ENCODE data around the gene NOS2. TPM values are rescaled to one million over a fixed set of nuclear protein-coding genes. Genes with fewer than 3 reads are reported as not detected.

The NOS2 gene
- total RNA-seq, 1 donor from 2014 or later: not detected

DNA sequence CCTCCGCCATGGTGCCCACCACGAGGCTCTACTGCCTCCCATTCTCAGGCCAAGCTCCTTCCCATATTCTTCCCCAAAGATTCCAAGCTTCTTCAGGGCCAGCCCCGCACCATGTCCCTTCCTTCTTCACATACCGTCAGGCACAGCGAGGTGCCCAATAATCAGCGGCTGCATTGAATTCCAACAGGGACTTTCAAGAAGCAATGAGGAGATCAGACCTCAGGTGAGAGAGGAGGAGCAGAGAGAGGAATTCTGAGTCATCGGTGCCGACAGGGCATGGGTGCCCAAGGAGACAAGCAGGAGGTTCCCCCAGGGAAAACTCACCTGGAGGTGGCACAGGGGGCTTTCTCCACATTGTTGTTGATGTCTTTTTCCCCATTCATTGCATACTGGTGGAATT is 2.0 kb downstream of the NOS2 start:
- no peaks in the 10 kb centered on the region for H3K36me3 ChIP-seq
- intact Hi-C loops (cut with DNase I): no loop called here
- no peak overlapping the region for H3K27ac ChIP-seq
- H3K9me3 ChIP-seq: no peaks in the 10 kb centered on the region
- H3K4me1 ChIP-seq: peaks cover 2 to 4% of the 10 kb centered on the region in 2 donors
- no peaks in the 10 kb centered on the region for H3K27me3 ChIP-seq
- H3K4me3 ChIP-seq: no peak overlapping the region
- TF ChIP-seq, protein P1, sequence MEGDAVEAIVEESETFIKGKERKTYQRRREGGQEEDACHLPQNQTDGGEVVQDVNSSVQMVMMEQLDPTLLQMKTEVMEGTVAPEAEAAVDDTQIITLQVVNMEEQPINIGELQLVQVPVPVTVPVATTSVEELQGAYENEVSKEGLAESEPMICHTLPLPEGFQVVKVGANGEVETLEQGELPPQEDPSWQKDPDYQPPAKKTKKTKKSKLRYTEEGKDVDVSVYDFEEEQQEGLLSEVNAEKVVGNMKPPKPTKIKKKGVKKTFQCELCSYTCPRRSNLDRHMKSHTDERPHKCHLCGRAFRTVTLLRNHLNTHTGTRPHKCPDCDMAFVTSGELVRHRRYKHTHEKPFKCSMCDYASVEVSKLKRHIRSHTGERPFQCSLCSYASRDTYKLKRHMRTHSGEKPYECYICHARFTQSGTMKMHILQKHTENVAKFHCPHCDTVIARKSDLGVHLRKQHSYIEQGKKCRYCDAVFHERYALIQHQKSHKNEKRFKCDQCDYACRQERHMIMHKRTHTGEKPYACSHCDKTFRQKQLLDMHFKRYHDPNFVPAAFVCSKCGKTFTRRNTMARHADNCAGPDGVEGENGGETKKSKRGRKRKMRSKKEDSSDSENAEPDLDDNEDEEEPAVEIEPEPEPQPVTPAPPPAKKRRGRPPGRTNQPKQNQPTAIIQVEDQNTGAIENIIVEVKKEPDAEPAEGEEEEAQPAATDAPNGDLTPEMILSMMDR (IDR thresholded peaks at IDR 0.05): no peak
- no peak for DNase-seq (ENCODE audit: low spot score in 2 of 2)

DNA sequence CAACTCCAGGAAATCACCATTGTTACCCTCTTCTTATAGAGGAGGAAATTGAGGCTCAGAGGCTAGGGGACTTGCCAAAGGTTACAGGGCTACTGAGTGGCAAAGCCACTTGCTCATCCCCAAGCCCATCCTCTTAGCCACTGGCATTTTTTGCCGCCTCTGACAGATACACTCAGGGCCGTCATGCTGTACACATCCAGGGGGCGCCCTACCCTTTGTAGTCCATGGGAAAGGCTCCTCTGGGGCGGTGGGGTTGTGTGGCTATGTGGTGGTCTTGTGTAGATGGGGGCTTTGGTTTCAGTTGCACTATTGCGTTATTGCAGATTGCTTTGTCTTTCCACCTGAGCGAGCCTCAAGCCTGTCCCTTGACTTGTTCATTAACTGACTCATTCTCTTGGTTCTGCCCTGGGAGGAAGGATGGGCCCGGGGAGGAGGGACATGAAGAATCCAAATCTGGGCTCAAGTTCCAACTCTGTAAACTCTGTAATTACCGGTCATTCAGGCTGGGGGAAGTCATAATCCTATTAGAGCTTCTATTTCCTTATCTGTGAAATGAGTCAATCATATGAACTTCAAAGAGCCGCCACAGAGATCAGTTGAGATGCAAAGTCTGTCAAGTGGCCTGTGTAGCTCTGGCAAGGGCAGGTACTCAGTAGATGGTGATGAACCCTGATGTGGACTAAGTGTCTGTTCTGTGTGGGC is 2.8 kb downstream of the NOS2 start:
- no peak overlapping the region for H3K4me3 ChIP-seq
- H3K27ac ChIP-seq: no peak overlapping the region
- H3K27me3 ChIP-seq: no peaks in the 10 kb centered on the region
- H3K9me3 ChIP-seq: no peaks in the 10 kb centered on the region
- DNase-seq (ENCODE audit: low spot score in 2 of 2): no peak
- TF ChIP-seq, protein P1 (IDR thresholded peaks at IDR 0.05): no peak
- no peaks in the 10 kb centered on the region for H3K36me3 ChIP-seq
- intact Hi-C loops (cut with DNase I): no loop called here
- H3K4me1 ChIP-seq: peaks cover 4 to 5% of the 10 kb centered on the region in 2 donors

DNA sequence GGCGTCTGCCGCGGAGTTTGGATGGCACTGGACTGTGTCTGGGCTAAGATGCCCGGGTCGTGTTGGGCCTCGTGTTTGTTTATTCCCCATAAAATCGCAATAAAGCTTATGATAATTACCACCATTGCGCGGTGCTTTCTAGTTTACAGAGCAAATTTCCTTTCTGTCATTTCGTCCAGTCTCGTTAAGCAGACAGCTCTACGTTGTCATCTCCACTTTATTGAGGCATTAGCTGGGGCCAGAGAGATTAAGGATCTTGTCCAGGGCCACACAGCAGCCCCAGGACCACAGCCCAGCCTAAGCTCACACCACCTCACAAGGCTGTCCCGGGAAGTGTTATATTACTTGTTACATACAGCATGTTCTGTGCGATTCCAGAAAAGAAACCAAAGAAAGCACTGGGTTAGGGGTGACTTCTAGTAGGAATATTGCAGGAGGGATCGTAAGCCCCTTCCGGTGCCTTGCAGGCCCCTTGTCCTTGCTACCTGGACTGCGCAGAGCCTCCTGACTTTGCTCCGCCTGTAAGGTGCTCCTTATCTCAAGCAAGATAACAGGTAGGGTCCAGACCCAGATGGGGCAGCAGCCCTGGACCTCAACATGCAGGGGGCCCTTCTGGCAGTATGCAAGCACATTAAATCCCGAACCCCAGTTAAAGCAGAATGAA is 6.3 kb downstream of the NOS2 start:
- Histone ChIP-seq H3K4me3 (peak overlapping the region; percentile 52 to 55), H3K36me3 (no peaks in the 10 kb centered on the region), H3K27ac (no peak overlapping the region), H3K27me3 (no peaks in the 10 kb centered on the region), H3K4me1 (peaks cover 4 to 5% of the 10 kb centered on the region in 2 donors), H3K9me3 (no peaks in the 10 kb centered on the region)
- TF ChIP-seq, protein P1 (IDR thresholded peaks at IDR 0.05): no peak
- intact Hi-C loops (cut with DNase I): no loop called here
- no peak for DNase-seq (ENCODE audit: low spot score in 2 of 2)

GRCh38 chr17:27793168-27793905 is 7.0 kb downstream of the NOS2 start:
- Histone ChIP-seq H3K4me1 (peaks cover 4 to 5% of the 10 kb centered on the region in 2 donors), H3K9me3 (no peaks in the 10 kb centered on the region), H3K4me3 (peak overlapping the region; percentile 52 to 55), H3K27me3 (no peaks in the 10 kb centered on the region), H3K36me3 (no peaks in the 10 kb centered on the region), H3K27ac (no peak overlapping the region)
- TF ChIP-seq, protein P1 (IDR thresholded peaks at IDR 0.05): no peak
- no peak for DNase-seq (ENCODE audit: low spot score in 2 of 2)
- intact Hi-C loops (cut with DNase I): no loop called here

GRCh38 chr17:27792095-27792494 is 8.2 kb downstream of the NOS2 start:
- intact Hi-C loops (cut with DNase I): no loop called here
- TF ChIP-seq, protein P1 (IDR thresholded peaks at IDR 0.05): no peak

More at GRCh38 chr17:27792095-27792494, 8.2 kb downstream of the NOS2 start:
- H3K27ac ChIP-seq: no peak overlapping the region
- H3K9me3 ChIP-seq: no peaks in the 10 kb centered on the region
- H3K4me3 ChIP-seq: no peak overlapping the region
- H3K27me3 ChIP-seq: no peaks in the 10 kb centered on the region
- no peaks in the 10 kb centered on the region for H3K36me3 ChIP-seq
- H3K4me1 ChIP-seq: peaks cover 4 to 5% of the 10 kb centered on the region in 2 donors
- no peak for DNase-seq (ENCODE audit: low spot score in 2 of 2)
